Neural crest cell (in vitro differentiated cells): Measurements from ENCODE around the gene SRRM1. TPM values are rescaled to one million over a fixed set of nuclear protein-coding genes. Genes with fewer than 3 reads are reported as not detected.

Source experiments
- DNase-seq: peaks from one replicate; pipeline ENCODE4 v3.0.0; 2021; ENCODE audit warnings: low read depth, mixed read lengths, low spot score
- H3K27ac Mint-ChIP-seq: one replicate; pipeline ENCODE4 v1.8.0; 2021; ENCODE audit warnings: mild to moderate bottlenecking, mixed read lengths; ENCODE audit not compliant: unreplicated experiment
- H3K27me3 Mint-ChIP-seq: 2 replicates; pipeline ENCODE4 v1.8.0; 2021; ENCODE audit warnings: low read depth, mild to moderate bottlenecking, mixed read lengths
- H3K36me3 Mint-ChIP-seq: 2 replicates; pipeline ENCODE4 v1.8.0; 2021; ENCODE audit warnings: low read depth, mild to moderate bottlenecking, mixed read lengths
- H3K4me1 Mint-ChIP-seq: 2 replicates; pipeline ENCODE4 v1.8.0; 2021; ENCODE audit warnings: mixed read lengths
- H3K4me3 Mint-ChIP-seq: one replicate; pipeline ENCODE4 v1.8.0; 2021; ENCODE audit warnings: mild to moderate bottlenecking, mixed read lengths
- H3K9me3 Mint-ChIP-seq: 2 replicates; pipeline ENCODE4 v1.8.0; 2021; ENCODE audit warnings: mixed read lengths
- CTCF ChIP-seq: fragments of 200-600 bp; sonication (generic); conservative IDR thresholded peaks from 2 replicates; pipeline ENCODE4 v1.5.0; 2021; ENCODE audit warnings: antibody characterized with exemption, mild to moderate bottlenecking
- total RNA-seq: library from RNA; stranded (reverse); gene quantifications from 2 replicates; pipeline ENCODE4 v1.2.1, GENCODE V29; 2021

Gene SRRM1
- total RNA-seq, 1 donor from 2014 or later, result 217 TPM

- Mint-ChIP-seq H3K27ac (no peak overlapping the region), H3K4me3 (no peak overlapping the region), H3K4me1 (peaks cover 21% of the 10 kb centered on the region), H3K9me3 (no peaks in the 10 kb centered on the region), H3K36me3 (no peaks in the 10 kb centered on the region), H3K27me3 (no peaks in the 10 kb centered on the region)
- DNase-seq, result no peak
- no peak for TF ChIP-seq CTCF
Measured at GRCh38 chr1:24707687-24708086, 64.6 kb downstream of the SRRM1 start.

GRCh38 chr1:24708938-24709337 lies 65.8 kb downstream of the SRRM1 start:
- DNase-seq, result no peak
- H3K4me3 Mint-ChIP-seq, result no peak overlapping the region

GRCh38 chr1:24709791-24710441 lies 66.8 kb downstream of the SRRM1 start:
- Mint-ChIP-seq H3K9me3 (no peaks in the 10 kb centered on the region), H3K4me1 (peaks cover 12% of the 10 kb centered on the region), H3K27me3 (no peaks in the 10 kb centered on the region), H3K36me3 (no peaks in the 10 kb centered on the region), H3K4me3 (no peak overlapping the region), H3K27ac (no peak overlapping the region)
- no peak for DNase-seq
- no peak for TF ChIP-seq CTCF

More at GRCh38 chr1:24708938-24709337, 65.8 kb downstream of the SRRM1 start:
- H3K36me3 Mint-ChIP-seq, result no peaks in the 10 kb centered on the region
- no peaks in the 10 kb centered on the region for H3K27me3 Mint-ChIP-seq
- H3K4me1 Mint-ChIP-seq, result peaks cover 17% of the 10 kb centered on the region
- H3K9me3 Mint-ChIP-seq, result no peaks in the 10 kb centered on the region
- no peak for TF ChIP-seq CTCF
- no peak overlapping the region for H3K27ac Mint-ChIP-seq

GRCh38 chr1:24711329-24711728 lies 68.2 kb downstream of the SRRM1 start:
- no peak for DNase-seq
- no peak for TF ChIP-seq CTCF
- Mint-ChIP-seq H3K36me3 (no peaks in the 10 kb centered on the region), H3K9me3 (no peaks in the 10 kb centered on the region), H3K27ac (no peak overlapping the region), H3K4me3 (no peak overlapping the region), H3K27me3 (no peaks in the 10 kb centered on the region), H3K4me1 (peaks cover 11% of the 10 kb centered on the region)

GRCh38 chr1:24713176-24713575 lies 70.1 kb downstream of the SRRM1 start:
- Mint-ChIP-seq H3K4me1 (peaks cover 11% of the 10 kb centered on the region), H3K27me3 (no peaks in the 10 kb centered on the region), H3K27ac (no peak overlapping the region), H3K4me3 (no peak overlapping the region), H3K36me3 (no peaks in the 10 kb centered on the region), H3K9me3 (no peaks in the 10 kb centered on the region)
- DNase-seq, result no peak
- TF ChIP-seq CTCF, result no peak
